22Rv1 (cell line): ENCODE measurements around the gene VASN.

Experiments used
- ZFX ChIP-seq: fragments of 450-650 bp; IDR thresholded peaks from 2 replicates; pipeline ENCODE4 v1.6.1; 2017; ENCODE audit warnings: antibody characterized with exemption, borderline replicate concordance
- TF ChIP-seq, protein P1 (sequence below): fragments of 450-650 bp; IDR thresholded peaks from 2 replicates; pipeline ENCODE4 v1.5.1; 2017; ENCODE audit warnings: mild to moderate bottlenecking

DNA sequence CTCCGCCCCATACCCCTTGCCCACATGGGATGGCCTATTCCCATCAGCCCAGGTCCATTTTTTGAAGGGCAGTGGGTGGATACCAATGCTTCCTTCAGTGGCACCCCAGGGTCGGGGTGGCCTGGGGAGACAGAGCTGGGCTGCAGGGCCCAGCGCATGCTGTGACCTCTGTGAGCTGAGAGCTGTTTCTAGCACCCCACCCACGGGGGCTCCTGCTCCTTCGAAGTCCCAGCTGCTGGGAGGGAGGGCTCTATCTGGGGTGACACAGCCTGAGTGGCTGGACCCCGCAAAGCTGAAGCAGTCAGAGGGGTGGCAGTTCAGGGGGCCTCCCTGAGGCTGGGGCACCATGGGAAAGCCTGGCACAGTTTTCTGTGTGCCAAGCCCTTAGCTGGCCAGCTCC, 31.2 kb upstream of the VASN start:
- TF ChIP-seq, protein P1, sequence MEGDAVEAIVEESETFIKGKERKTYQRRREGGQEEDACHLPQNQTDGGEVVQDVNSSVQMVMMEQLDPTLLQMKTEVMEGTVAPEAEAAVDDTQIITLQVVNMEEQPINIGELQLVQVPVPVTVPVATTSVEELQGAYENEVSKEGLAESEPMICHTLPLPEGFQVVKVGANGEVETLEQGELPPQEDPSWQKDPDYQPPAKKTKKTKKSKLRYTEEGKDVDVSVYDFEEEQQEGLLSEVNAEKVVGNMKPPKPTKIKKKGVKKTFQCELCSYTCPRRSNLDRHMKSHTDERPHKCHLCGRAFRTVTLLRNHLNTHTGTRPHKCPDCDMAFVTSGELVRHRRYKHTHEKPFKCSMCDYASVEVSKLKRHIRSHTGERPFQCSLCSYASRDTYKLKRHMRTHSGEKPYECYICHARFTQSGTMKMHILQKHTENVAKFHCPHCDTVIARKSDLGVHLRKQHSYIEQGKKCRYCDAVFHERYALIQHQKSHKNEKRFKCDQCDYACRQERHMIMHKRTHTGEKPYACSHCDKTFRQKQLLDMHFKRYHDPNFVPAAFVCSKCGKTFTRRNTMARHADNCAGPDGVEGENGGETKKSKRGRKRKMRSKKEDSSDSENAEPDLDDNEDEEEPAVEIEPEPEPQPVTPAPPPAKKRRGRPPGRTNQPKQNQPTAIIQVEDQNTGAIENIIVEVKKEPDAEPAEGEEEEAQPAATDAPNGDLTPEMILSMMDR: no peak
- TF ChIP-seq ZFX: no peak
